Uterus (tissue), 2 donors: ENCODE data around the gene AMBP.

ENCODE experiments used
- POLR2A ChIP-seq, 2 donors: fragments of 450-650 bp; IDR thresholded peaks; one replicate each; pipeline ENCODE4 v1.6.1; 2016; ENCODE audit warnings: antibody characterized with exemption in 2 of 2, mild to moderate bottlenecking in 1 of 2, moderate library complexity in 1 of 2
- TF ChIP-seq, protein P1 (sequence below), 4 experiments: fragments of 200-600 bp in 2 of 4; fragments of 450-650 bp in 2 of 4; sonication (generic) in 2 of 4; IDR thresholded peaks; one replicate each; pipeline ENCODE4 v1.5.1; 2016 to 2019; ENCODE audit warnings: antibody characterized with exemption in 4 of 4, mild to moderate bottlenecking in 2 of 4, moderate library complexity in 1 of 4

DNA sequence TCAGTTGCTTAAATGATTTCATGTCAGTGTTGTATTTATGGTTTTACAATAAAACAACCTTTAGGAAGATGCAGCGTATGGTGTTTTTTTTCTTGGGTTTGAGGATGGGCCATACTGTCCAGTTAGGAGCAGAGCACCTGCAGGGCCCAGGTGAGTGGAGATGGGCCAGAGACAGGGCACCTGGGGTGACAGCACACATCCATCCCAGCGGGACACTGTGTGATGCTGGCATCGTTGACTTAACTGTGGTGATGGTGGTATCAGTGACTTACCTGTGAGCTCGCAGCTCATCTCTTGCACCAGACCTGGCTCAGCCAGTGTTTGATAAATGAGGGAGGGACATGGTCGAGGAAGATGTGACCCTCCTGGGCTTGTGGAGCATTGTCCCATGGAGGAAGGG is 21.6 kb downstream of the AMBP start:
- TF ChIP-seq, protein P1, sequence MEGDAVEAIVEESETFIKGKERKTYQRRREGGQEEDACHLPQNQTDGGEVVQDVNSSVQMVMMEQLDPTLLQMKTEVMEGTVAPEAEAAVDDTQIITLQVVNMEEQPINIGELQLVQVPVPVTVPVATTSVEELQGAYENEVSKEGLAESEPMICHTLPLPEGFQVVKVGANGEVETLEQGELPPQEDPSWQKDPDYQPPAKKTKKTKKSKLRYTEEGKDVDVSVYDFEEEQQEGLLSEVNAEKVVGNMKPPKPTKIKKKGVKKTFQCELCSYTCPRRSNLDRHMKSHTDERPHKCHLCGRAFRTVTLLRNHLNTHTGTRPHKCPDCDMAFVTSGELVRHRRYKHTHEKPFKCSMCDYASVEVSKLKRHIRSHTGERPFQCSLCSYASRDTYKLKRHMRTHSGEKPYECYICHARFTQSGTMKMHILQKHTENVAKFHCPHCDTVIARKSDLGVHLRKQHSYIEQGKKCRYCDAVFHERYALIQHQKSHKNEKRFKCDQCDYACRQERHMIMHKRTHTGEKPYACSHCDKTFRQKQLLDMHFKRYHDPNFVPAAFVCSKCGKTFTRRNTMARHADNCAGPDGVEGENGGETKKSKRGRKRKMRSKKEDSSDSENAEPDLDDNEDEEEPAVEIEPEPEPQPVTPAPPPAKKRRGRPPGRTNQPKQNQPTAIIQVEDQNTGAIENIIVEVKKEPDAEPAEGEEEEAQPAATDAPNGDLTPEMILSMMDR (IDR thresholded peaks at IDR 0.05): no peak
- TF ChIP-seq POLR2A (IDR thresholded peaks at IDR 0.05): no peak
